ENCODE data around the gene AQP6. TPM values are rescaled to one million over a fixed set of nuclear protein-coding genes. Genes with fewer than 3 reads are reported as not detected.

The AQP6 gene, protein sequence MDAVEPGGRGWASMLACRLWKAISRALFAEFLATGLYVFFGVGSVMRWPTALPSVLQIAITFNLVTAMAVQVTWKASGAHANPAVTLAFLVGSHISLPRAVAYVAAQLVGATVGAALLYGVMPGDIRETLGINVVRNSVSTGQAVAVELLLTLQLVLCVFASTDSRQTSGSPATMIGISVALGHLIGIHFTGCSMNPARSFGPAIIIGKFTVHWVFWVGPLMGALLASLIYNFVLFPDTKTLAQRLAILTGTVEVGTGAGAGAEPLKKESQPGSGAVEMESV
- total RNA-seq (2014; rRNA removed; shearing (Covaris generic)): not detected in 2 replicates
- not detected in 2 replicates for polyA plus RNA-seq (2016; fragmentation: Nextera tagmentation; extraction: Ambion mirVana)

DNA sequence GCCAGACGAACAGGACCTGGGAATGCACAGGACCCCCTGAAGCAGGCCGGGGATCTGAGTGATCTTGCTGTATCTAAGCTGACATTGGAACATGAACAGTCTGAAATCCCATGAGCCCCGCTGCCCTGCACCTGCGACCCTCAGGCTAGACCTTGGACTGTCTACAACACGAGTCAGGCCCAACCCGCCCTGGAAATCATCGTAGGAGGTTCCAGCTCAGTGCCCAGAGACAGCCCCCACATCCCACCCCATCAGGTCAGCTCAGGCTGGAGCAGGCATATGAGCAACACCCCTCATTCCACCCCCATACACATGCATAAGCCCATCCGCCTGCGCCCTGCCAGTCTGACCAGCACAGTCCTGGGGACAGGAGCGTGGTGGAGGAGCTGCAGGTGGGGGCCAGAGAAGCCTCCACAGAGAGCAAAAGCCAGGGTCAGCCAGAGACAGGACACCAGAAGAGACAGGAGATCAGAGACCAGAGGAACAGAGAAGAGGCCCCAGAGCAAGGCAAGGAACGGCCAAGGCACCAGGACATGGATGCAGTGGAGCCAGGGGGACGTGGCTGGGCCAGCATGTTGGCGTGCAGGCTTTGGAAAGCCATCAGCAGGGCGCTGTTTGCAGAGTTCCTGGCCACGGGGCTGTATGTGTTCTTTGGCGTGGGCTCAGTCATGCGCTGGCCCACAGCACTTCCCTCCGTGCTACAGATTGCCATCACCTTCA, at the start of gene AQP6:
TSS of gene AQP6 (plus strand) at position 307 of the 720 bp plus-strand sequence. CDS start at position 534, 227 bp downstream.
- H3K4me3 ChIP-seq: no peak within 1 kb of the TSS
- no peaks in the 10 kb centered on the region for H3F3A ChIP-seq (ENCODE audit: insufficient read depth)
- WGBS, 2 experiments (ENCODE audit: low coverage in 1 of 2, low lambda C conversion rate in 2 of 2, missing lambda C conversion rate in 2 of 2): 81 to 85% methylated on average over 18 of the region's 18 CpGs
- in situ Hi-C loops (cut with MboI): no loop called here
- no peaks in the 10 kb centered on the region for H3K36me3 ChIP-seq (ENCODE audit: low read depth)
- no peaks in the 10 kb centered on the region for H3K4me1 ChIP-seq (ENCODE audit: insufficient read depth)
- peaks cover 15% of the 10 kb centered on the region for H3K27me3 ChIP-seq (replicated peaks; ENCODE audit: insufficient read depth)
- H3K4me2 ChIP-seq (ENCODE audit: unreplicated experiment): no peak within 1 kb of the TSS
- H2AFZ ChIP-seq: no peak within 1 kb of the TSS
- TF ChIP-seq EZH2phosphoT487 (IDR thresholded peaks at IDR 0.05; ENCODE audit: insufficient read depth, low read depth): no peak
- no peak for TF ChIP-seq EZH2 (IDR thresholded peaks at IDR 0.05; ENCODE audit: insufficient read depth, poor library complexity, severe bottlenecking)
- no peaks in the 10 kb centered on the region for H3K9me2 ChIP-seq (ENCODE audit: insufficient read depth)
- no peak for DNase-seq
- H3K9me3 ChIP-seq (ENCODE audit: low read depth): no peaks in the 10 kb centered on the region
- no peak within 1 kb of the TSS for H3K27ac ChIP-seq
- H3K79me2 ChIP-seq (ENCODE audit: insufficient read depth): no peaks in the 10 kb centered on the region
- H4K20me1 ChIP-seq (ENCODE audit: insufficient read depth): no peaks in the 10 kb centered on the region
- H3K9ac ChIP-seq: no peak within 1 kb of the TSS

DNA sequence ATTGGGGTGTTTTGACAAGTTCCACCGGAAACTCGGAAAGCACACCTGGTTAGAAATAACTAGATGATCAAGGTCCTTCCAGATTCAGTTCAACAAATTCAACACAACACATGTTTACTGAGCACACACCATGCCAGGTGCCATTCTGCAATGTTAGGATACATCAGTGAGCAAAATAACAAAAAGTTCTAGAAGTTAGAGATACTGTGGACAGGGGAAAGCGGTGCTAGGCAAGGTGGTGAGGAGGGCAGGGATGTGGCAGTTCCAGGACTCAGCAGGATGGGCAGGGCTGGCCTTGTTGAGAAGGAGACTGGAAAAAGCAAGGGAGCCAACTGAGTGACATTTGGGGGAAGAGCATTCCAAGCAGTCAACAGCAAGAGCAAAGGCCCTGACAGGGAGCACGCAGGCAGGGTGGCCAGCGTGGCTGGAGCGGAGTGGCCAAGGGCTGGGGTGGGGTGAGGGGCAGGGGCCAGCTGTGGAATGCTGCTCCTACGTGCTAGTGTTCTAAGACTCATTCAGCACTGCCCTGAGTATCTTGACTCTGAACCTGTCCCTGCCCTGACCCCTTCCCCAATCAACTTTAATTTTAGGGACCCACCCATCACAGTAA, 49.6 kb upstream of the AQP6 start:
- peaks cover 14% of the 10 kb centered on the region for H3K4me1 ChIP-seq (ENCODE audit: insufficient read depth)
- TF ChIP-seq EZH2phosphoT487 (IDR thresholded peaks at IDR 0.05; ENCODE audit: insufficient read depth, low read depth): no peak
- TF ChIP-seq EZH2 (IDR thresholded peaks at IDR 0.05; ENCODE audit: insufficient read depth, poor library complexity, severe bottlenecking): no peak
- H3K9me3 ChIP-seq (ENCODE audit: low read depth): no peaks in the 10 kb centered on the region
- H2AFZ ChIP-seq: no peak overlapping the region
- no peaks in the 10 kb centered on the region for H3K27me3 ChIP-seq (replicated peaks; ENCODE audit: insufficient read depth)
- H4K20me1 ChIP-seq (ENCODE audit: insufficient read depth): no peaks in the 10 kb centered on the region
- no peaks in the 10 kb centered on the region for H3K9me2 ChIP-seq (ENCODE audit: insufficient read depth)
- H3K4me2 ChIP-seq (ENCODE audit: unreplicated experiment): no peak overlapping the region
- in situ Hi-C loops (cut with MboI): no loop called here
- no peak overlapping the region for H3K9ac ChIP-seq
- WGBS, 2 experiments (ENCODE audit: low coverage in 1 of 2, low lambda C conversion rate in 2 of 2, missing lambda C conversion rate in 2 of 2): 86 to 87% methylated on average over 6 to 7 of the region's 7 CpGs
- DNase-seq: no peak
- H3F3A ChIP-seq (ENCODE audit: insufficient read depth): 0 out of 2 replicates have a peak, but pooled peaks cover 6% of the 10 kb centered on the region
- no peaks in the 10 kb centered on the region for H3K79me2 ChIP-seq (ENCODE audit: insufficient read depth)
- H3K4me3 ChIP-seq: no peak overlapping the region
- no peaks in the 10 kb centered on the region for H3K36me3 ChIP-seq (ENCODE audit: low read depth)
- no peak overlapping the region for H3K27ac ChIP-seq

DNA sequence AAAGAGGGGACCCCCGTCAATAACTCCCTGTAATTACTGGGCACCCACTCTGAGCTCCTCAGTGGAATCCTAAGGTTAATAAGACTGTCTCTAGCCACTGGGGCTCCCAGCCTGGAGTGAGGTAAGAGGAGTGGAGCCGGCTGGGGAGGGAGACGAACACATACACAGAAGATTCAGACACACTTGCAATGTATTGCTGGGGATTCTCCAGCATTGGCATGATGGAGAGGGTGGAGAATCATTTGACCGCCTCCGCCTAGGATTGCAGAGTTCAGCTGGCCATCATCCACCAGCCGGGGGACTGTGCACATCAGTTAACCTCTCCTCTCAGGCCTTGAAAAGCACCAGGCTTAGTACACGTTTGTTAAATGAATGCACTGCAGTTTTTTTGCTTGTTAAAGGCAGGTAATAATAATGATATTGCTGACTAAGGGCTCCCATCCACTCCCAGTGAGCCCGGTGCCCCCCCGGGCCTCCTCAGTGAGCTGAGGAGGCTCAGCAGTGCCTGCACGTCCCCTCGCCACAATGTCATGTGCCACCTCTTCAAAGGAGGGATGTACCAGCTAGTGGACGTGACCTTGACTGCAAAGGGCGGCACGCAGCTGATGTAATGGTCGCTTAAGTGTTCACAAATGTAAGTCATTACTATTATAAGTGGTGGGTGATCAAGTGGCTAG, 48.7 kb upstream of the AQP6 start:
- TF ChIP-seq EZH2phosphoT487 (IDR thresholded peaks at IDR 0.05; ENCODE audit: insufficient read depth, low read depth) (no peak), EZH2 (IDR thresholded peaks at IDR 0.05; ENCODE audit: insufficient read depth, poor library complexity, severe bottlenecking) (no peak)

More for the DNA sequence above, 48.7 kb upstream of the AQP6 start:
- WGBS, 2 experiments (ENCODE audit: low coverage in 1 of 2, low lambda C conversion rate in 2 of 2, missing lambda C conversion rate in 2 of 2): 46 to 49% methylated on average over 15 of the region's 15 CpGs
- H3K36me3 ChIP-seq (ENCODE audit: low read depth): no peaks in the 10 kb centered on the region
- no peaks in the 10 kb centered on the region for H4K20me1 ChIP-seq (ENCODE audit: insufficient read depth)
- no peak overlapping the region for H3K9ac ChIP-seq
- H3F3A ChIP-seq (ENCODE audit: insufficient read depth): 0 out of 2 replicates have a peak, but pooled peaks cover 6% of the 10 kb centered on the region
- H3K79me2 ChIP-seq (ENCODE audit: insufficient read depth): no peaks in the 10 kb centered on the region
- H3K27me3 ChIP-seq (replicated peaks; ENCODE audit: insufficient read depth): no peaks in the 10 kb centered on the region
- no peaks in the 10 kb centered on the region for H3K9me3 ChIP-seq (ENCODE audit: low read depth)
- in situ Hi-C loops (cut with MboI): no loop called here
- no peaks in the 10 kb centered on the region for H3K9me2 ChIP-seq (ENCODE audit: insufficient read depth)
- no peak overlapping the region for H2AFZ ChIP-seq
- H3K27ac ChIP-seq: no peak overlapping the region
- no peak overlapping the region for H3K4me3 ChIP-seq
- H3K4me1 ChIP-seq (ENCODE audit: insufficient read depth): peaks cover 14% of the 10 kb centered on the region
- H3K4me2 ChIP-seq (ENCODE audit: unreplicated experiment): no peak overlapping the region
- peak; percentile 23 for DNase-seq

Measured in GM23248 (cell line).